Measurements from ENCODE around the gene ADRA2A. TPM values are rescaled to one million over a fixed set of nuclear protein-coding genes. Genes with fewer than 3 reads are reported as not detected.

The ADRA2A gene
- total RNA-seq, 1 experiment from 2014 or later: 1.7 TPM

DNA sequence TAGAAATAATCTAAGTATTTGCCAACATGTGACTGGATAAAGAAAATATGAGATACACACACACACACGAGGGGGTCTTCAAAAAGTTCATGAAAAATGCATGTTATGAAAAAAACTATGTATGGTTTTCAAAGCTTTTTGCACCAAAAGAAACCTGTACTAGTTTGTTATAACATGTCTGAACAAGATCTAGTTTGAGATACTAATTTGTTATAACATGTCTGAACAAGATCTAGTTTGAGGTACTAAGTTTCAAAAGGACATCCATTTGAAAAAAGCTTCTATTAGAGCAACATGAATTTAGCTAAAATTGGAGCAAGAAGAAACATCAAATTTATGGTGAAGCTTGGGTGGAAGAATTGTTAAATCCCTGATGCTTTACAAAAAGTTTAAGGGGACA lies 19.8 kb upstream of the ADRA2A start:
- no peak for ATAC-seq
- TF ChIP-seq, protein P1, sequence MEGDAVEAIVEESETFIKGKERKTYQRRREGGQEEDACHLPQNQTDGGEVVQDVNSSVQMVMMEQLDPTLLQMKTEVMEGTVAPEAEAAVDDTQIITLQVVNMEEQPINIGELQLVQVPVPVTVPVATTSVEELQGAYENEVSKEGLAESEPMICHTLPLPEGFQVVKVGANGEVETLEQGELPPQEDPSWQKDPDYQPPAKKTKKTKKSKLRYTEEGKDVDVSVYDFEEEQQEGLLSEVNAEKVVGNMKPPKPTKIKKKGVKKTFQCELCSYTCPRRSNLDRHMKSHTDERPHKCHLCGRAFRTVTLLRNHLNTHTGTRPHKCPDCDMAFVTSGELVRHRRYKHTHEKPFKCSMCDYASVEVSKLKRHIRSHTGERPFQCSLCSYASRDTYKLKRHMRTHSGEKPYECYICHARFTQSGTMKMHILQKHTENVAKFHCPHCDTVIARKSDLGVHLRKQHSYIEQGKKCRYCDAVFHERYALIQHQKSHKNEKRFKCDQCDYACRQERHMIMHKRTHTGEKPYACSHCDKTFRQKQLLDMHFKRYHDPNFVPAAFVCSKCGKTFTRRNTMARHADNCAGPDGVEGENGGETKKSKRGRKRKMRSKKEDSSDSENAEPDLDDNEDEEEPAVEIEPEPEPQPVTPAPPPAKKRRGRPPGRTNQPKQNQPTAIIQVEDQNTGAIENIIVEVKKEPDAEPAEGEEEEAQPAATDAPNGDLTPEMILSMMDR (IDR thresholded peaks at IDR 0.05): no peak
- TF ChIP-seq, protein P2, sequence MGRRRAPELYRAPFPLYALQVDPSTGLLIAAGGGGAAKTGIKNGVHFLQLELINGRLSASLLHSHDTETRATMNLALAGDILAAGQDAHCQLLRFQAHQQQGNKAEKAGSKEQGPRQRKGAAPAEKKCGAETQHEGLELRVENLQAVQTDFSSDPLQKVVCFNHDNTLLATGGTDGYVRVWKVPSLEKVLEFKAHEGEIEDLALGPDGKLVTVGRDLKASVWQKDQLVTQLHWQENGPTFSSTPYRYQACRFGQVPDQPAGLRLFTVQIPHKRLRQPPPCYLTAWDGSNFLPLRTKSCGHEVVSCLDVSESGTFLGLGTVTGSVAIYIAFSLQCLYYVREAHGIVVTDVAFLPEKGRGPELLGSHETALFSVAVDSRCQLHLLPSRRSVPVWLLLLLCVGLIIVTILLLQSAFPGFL (CRISPR knock-in tag; IDR thresholded peaks at IDR 0.05; ENCODE audit: borderline replicate concordance): no peak
- TF ChIP-seq ETV6 (CRISPR knock-in tag; IDR thresholded peaks at IDR 0.05) (no peak), NFYB (CRISPR knock-in tag; conservative IDR thresholded peaks at IDR 0.05; ENCODE audit: low read depth) (no peak), ZNF416 (CRISPR knock-in tag; IDR thresholded peaks at IDR 0.05) (no peak), CBFB (CRISPR knock-in tag; IDR thresholded peaks at IDR 0.05; ENCODE audit: low read depth) (no peak), ZNF396 (CRISPR knock-in tag; IDR thresholded peaks at IDR 0.05; ENCODE audit: borderline replicate concordance) (no peak), SP1 (CRISPR knock-in tag; conservative IDR thresholded peaks at IDR 0.05) (no peak), JAZF1 (CRISPR knock-in tag; IDR thresholded peaks at IDR 0.05) (no peak)
- TF ChIP-seq, protein P3, sequence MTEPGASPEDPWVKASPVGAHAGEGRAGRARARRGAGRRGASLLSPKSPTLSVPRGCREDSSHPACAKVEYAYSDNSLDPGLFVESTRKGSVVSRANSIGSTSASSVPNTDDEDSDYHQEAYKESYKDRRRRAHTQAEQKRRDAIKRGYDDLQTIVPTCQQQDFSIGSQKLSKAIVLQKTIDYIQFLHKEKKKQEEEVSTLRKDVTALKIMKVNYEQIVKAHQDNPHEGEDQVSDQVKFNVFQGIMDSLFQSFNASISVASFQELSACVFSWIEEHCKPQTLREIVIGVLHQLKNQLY (CRISPR knock-in tag; IDR thresholded peaks at IDR 0.05): no peak
- TF ChIP-seq, protein P4, sequence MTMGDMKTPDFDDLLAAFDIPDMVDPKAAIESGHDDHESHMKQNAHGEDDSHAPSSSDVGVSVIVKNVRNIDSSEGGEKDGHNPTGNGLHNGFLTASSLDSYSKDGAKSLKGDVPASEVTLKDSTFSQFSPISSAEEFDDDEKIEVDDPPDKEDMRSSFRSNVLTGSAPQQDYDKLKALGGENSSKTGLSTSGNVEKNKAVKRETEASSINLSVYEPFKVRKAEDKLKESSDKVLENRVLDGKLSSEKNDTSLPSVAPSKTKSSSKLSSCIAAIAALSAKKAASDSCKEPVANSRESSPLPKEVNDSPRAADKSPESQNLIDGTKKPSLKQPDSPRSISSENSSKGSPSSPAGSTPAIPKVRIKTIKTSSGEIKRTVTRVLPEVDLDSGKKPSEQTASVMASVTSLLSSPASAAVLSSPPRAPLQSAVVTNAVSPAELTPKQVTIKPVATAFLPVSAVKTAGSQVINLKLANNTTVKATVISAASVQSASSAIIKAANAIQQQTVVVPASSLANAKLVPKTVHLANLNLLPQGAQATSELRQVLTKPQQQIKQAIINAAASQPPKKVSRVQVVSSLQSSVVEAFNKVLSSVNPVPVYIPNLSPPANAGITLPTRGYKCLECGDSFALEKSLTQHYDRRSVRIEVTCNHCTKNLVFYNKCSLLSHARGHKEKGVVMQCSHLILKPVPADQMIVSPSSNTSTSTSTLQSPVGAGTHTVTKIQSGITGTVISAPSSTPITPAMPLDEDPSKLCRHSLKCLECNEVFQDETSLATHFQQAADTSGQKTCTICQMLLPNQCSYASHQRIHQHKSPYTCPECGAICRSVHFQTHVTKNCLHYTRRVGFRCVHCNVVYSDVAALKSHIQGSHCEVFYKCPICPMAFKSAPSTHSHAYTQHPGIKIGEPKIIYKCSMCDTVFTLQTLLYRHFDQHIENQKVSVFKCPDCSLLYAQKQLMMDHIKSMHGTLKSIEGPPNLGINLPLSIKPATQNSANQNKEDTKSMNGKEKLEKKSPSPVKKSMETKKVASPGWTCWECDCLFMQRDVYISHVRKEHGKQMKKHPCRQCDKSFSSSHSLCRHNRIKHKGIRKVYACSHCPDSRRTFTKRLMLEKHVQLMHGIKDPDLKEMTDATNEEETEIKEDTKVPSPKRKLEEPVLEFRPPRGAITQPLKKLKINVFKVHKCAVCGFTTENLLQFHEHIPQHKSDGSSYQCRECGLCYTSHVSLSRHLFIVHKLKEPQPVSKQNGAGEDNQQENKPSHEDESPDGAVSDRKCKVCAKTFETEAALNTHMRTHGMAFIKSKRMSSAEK (CRISPR knock-in tag; IDR thresholded peaks at IDR 0.05; ENCODE audit: borderline replicate concordance): no peak
- TF ChIP-seq, protein P5, sequence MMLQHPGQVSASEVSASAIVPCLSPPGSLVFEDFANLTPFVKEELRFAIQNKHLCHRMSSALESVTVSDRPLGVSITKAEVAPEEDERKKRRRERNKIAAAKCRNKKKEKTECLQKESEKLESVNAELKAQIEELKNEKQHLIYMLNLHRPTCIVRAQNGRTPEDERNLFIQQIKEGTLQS (CRISPR knock-in tag; conservative IDR thresholded peaks at IDR 0.05): no peak
- TF ChIP-seq, protein P6, sequence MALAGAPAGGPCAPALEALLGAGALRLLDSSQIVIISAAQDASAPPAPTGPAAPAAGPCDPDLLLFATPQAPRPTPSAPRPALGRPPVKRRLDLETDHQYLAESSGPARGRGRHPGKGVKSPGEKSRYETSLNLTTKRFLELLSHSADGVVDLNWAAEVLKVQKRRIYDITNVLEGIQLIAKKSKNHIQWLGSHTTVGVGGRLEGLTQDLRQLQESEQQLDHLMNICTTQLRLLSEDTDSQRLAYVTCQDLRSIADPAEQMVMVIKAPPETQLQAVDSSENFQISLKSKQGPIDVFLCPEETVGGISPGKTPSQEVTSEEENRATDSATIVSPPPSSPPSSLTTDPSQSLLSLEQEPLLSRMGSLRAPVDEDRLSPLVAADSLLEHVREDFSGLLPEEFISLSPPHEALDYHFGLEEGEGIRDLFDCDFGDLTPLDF (CRISPR knock-in tag; IDR thresholded peaks at IDR 0.05): no peak
- TF ChIP-seq, protein P7, sequence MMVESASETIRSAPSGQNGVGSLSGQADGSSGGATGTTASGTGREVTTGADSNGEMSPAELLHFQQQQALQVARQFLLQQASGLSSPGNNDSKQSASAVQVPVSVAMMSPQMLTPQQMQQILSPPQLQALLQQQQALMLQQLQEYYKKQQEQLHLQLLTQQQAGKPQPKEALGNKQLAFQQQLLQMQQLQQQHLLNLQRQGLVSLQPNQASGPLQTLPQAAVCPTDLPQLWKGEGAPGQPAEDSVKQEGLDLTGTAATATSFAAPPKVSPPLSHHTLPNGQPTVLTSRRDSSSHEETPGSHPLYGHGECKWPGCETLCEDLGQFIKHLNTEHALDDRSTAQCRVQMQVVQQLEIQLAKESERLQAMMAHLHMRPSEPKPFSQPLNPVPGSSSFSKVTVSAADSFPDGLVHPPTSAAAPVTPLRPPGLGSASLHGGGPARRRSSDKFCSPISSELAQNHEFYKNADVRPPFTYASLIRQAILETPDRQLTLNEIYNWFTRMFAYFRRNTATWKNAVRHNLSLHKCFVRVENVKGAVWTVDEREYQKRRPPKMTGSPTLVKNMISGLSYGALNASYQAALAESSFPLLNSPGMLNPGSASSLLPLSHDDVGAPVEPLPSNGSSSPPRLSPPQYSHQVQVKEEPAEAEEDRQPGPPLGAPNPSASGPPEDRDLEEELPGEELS (CRISPR knock-in tag; IDR thresholded peaks at IDR 0.05): no peak
- TF ChIP-seq, protein P8, sequence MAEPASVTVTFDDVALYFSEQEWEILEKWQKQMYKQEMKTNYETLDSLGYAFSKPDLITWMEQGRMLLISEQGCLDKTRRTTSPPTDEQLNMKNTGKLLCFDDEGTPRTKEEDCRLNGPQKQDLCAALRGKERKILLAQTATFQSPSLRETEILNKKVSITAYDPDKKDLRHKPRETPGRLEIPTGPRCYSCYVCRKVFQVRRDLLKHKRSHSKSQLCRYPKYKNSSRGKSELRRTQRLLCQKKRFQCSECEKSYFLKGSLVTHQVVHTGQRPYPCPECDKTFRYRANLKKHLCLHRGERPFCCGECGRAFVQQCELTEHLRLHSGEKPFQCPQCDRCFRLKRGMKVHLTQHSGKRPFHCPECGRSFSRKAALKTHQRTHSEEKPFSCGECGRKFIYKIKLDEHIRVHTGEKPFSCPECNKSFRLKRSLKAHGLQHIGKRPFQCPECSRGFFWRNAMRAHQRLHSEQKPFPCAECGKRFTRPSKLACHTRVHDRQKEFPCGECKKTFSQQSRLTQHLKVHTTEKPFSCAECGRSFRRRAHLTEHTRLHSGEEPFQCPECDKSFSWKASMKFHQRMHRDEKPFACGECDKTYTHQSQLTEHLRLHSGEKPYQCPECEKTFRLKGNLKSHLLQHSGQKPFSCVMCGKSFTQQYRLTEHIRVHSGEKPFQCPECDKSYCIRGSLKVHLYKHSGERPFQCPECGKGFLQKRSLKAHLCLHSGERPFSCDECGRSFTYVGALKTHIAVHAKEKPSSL (CRISPR knock-in tag; conservative IDR thresholded peaks at IDR 0.05): no peak
- TF ChIP-seq, protein P9, sequence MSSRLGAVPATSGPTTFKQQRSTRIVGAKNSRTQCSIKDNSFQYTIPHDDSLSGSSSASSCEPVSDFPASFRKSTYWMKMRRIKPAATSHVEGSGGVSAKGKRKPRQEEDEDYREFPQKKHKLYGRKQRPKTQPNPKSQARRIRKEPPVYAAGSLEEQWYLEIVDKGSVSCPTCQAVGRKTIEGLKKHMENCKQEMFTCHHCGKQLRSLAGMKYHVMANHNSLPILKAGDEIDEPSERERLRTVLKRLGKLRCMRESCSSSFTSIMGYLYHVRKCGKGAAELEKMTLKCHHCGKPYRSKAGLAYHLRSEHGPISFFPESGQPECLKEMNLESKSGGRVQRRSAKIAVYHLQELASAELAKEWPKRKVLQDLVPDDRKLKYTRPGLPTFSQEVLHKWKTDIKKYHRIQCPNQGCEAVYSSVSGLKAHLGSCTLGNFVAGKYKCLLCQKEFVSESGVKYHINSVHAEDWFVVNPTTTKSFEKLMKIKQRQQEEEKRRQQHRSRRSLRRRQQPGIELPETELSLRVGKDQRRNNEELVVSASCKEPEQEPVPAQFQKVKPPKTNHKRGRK (CRISPR knock-in tag; IDR thresholded peaks at IDR 0.05; ENCODE audit: borderline replicate concordance): no peak
- TF ChIP-seq, protein P10, sequence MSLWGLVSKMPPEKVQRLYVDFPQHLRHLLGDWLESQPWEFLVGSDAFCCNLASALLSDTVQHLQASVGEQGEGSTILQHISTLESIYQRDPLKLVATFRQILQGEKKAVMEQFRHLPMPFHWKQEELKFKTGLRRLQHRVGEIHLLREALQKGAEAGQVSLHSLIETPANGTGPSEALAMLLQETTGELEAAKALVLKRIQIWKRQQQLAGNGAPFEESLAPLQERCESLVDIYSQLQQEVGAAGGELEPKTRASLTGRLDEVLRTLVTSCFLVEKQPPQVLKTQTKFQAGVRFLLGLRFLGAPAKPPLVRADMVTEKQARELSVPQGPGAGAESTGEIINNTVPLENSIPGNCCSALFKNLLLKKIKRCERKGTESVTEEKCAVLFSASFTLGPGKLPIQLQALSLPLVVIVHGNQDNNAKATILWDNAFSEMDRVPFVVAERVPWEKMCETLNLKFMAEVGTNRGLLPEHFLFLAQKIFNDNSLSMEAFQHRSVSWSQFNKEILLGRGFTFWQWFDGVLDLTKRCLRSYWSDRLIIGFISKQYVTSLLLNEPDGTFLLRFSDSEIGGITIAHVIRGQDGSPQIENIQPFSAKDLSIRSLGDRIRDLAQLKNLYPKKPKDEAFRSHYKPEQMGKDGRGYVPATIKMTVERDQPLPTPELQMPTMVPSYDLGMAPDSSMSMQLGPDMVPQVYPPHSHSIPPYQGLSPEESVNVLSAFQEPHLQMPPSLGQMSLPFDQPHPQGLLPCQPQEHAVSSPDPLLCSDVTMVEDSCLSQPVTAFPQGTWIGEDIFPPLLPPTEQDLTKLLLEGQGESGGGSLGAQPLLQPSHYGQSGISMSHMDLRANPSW (CRISPR knock-in tag; conservative IDR thresholded peaks at IDR 0.05; ENCODE audit: low read depth): no peak
- Mint-ChIP-seq H3K36me3 (peaks cover 14% of the 10 kb centered on the region), H3K4me3 (no peak overlapping the region), H3K27me3 (ENCODE audit: low read depth) (no peaks in the 10 kb centered on the region), H3K9me3 (peaks cover 46% of the 10 kb centered on the region), H3K4me1 (no peaks in the 10 kb centered on the region), H3K27ac (no peak overlapping the region)
- POLR2A ChIA-PET: no interaction called here
- CTCF ChIA-PET: no interaction called here
- DNase-seq (ENCODE audit: low spot score): no peak
